SK-N-SH treated with all-trans-retinoic acid at 6 μM for 48 hours (cell line): ENCODE measurements around the gene SELPLG.

Source experiments
- ARNTL ChIP-seq: fragments of 450-650 bp; formaldehyde crosslinking; IDR thresholded peaks from 2 replicates; pipeline ENCODE4 v1.5.0; 2020; ENCODE audit warnings: low read depth, mild to moderate bottlenecking, moderate library complexity, borderline replicate concordance
- BACH2 ChIP-seq: fragments of 250-450 bp; sonication (Bioruptor Pico); IDR thresholded peaks from 2 replicates; pipeline ENCODE4 v1.9.0; 2021; ENCODE audit warnings: mild to moderate bottlenecking, borderline replicate concordance
- CREB5 ChIP-seq: fragments of 250-450 bp; sonication (Bioruptor Pico); IDR thresholded peaks from 2 replicates; pipeline ENCODE4 v1.5.1; 2020; ENCODE audit warnings: low read depth, mild to moderate bottlenecking, moderate library complexity
- ESRRG ChIP-seq: fragments of 250-450 bp; sonication (Bioruptor Pico); IDR thresholded peaks from 2 replicates; pipeline ENCODE4 v1.6.1; 2021; ENCODE audit warnings: mild to moderate bottlenecking
- OSR1 ChIP-seq: fragments of 250-450 bp; sonication (Bioruptor Pico); IDR thresholded peaks from 2 replicates; pipeline ENCODE4 v1.8.0; 2022; ENCODE audit warnings: moderate library complexity, mild to moderate bottlenecking, inconsistent platforms
- RARB ChIP-seq: fragments of 250-450 bp; sonication (Bioruptor Pico); IDR thresholded peaks from 2 replicates; pipeline ENCODE4 v1.8.0; 2021; ENCODE audit warnings: mild to moderate bottlenecking, moderate library complexity
- ZFP3 ChIP-seq: fragments of 250-450 bp; sonication (Bioruptor Pico); IDR thresholded peaks from 2 replicates; pipeline ENCODE4 v1.5.0; 2020; ENCODE audit warnings: mild to moderate bottlenecking, moderate library complexity
- ZNF565 ChIP-seq: fragments of 450-650 bp; formaldehyde crosslinking; conservative IDR thresholded peaks from 2 replicates; pipeline ENCODE4 v1.5.0; 2020; ENCODE audit warnings: low read depth, mild to moderate bottlenecking, moderate library complexity
- ZNF8 ChIP-seq: fragments of 450-650 bp; formaldehyde crosslinking; IDR thresholded peaks from 2 replicates; pipeline ENCODE4 v1.5.0; 2020; ENCODE audit warnings: mild to moderate bottlenecking, moderate library complexity
- TF ChIP-seq, protein P1 (sequence below): fragments of 250-450 bp; sonication (Bioruptor Pico); IDR thresholded peaks from 2 replicates; pipeline ENCODE4 v1.8.0; 2021; ENCODE audit warnings: low read depth, mild to moderate bottlenecking, moderate library complexity, borderline replicate concordance
- TF ChIP-seq, protein P2 (sequence below): fragments of 250-450 bp; sonication (Bioruptor Pico); IDR thresholded peaks from 2 replicates; pipeline ENCODE4 v1.5.1; 2021; ENCODE audit warnings: mild to moderate bottlenecking, moderate library complexity

- TF ChIP-seq OSR1 (CRISPR knock-in tag) = no peak
- no peak for TF ChIP-seq ESRRG (CRISPR knock-in tag)
- no peak for TF ChIP-seq ZFP3 (CRISPR knock-in tag)
- TF ChIP-seq CREB5 (CRISPR knock-in tag) = no peak
- no peak for TF ChIP-seq ARNTL (CRISPR knock-in tag)
- no peak for TF ChIP-seq ZNF8 (CRISPR knock-in tag)
- no peak for TF ChIP-seq RARB (CRISPR knock-in tag)
- TF ChIP-seq, protein P1, sequence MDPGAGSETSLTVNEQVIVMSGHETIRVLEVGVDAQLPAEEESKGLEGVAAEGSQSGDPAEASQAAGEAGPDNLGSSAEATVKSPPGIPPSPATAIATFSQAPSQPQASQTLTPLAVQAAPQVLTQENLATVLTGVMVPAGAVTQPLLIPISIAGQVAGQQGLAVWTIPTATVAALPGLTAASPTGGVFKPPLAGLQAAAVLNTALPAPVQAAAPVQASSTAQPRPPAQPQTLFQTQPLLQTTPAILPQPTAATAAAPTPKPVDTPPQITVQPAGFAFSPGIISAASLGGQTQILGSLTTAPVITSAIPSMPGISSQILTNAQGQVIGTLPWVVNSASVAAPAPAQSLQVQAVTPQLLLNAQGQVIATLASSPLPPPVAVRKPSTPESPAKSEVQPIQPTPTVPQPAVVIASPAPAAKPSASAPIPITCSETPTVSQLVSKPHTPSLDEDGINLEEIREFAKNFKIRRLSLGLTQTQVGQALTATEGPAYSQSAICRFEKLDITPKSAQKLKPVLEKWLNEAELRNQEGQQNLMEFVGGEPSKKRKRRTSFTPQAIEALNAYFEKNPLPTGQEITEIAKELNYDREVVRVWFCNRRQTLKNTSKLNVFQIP (CRISPR knock-in tag) = no peak
- TF ChIP-seq, protein P2, sequence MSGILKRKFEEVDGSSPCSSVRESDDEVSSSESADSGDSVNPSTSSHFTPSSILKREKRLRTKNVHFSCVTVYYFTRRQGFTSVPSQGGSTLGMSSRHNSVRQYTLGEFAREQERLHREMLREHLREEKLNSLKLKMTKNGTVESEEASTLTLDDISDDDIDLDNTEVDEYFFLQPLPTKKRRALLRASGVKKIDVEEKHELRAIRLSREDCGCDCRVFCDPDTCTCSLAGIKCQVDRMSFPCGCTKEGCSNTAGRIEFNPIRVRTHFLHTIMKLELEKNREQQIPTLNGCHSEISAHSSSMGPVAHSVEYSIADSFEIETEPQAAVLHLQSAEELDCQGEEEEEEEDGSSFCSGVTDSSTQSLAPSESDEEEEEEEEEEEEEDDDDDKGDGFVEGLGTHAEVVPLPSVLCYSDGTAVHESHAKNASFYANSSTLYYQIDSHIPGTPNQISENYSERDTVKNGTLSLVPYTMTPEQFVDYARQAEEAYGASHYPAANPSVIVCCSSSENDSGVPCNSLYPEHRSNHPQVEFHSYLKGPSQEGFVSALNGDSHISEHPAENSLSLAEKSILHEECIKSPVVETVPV (CRISPR knock-in tag) = no peak
- TF ChIP-seq BACH2 = no peak
- no peak for TF ChIP-seq ZNF565 (CRISPR knock-in tag)
Measured at GRCh38 chr12:108633534-108634248, at the start of gene SELPLG.
